Measurements from ENCODE around the gene TBC1D4. TPM values are rescaled to one million over a fixed set of nuclear protein-coding genes. Genes with fewer than 3 reads are reported as not detected.

Gene TBC1D4
- total RNA-seq, 1 experiment from 2014 or later, result 177 TPM

GRCh38 chr13:75410207-75410606 lies 71.8 kb downstream of the TBC1D4 start:
- H3K27me3 ChIP-seq (replicated peaks; ENCODE audit: control insufficient read depth, insufficient read depth, low read length), result no peaks in the 10 kb centered on the region
- H3K9me3 ChIP-seq, result no peaks in the 10 kb centered on the region
- peaks cover 30% of the 10 kb centered on the region for H3K36me3 Mint-ChIP-seq (ENCODE audit: insufficient read depth, unreplicated experiment)
- H3K9me3 Mint-ChIP-seq (ENCODE audit: unreplicated experiment), result no peaks in the 10 kb centered on the region
- no peak overlapping the region for H3K4me3 Mint-ChIP-seq (ENCODE audit: unreplicated experiment)
- no peaks in the 10 kb centered on the region for H3K27me3 Mint-ChIP-seq (ENCODE audit: insufficient read depth, unreplicated experiment)
- CTCF ChIA-PET, result interaction anchor here (0.6 kb wide), 1 partner anchor 267 kb away, joined by 4 read pairs; no protein-coding TSS in a partner anchor
- no peak overlapping the region for H3K4me3 ChIP-seq (ENCODE audit: low read depth, low read length)
- peaks cover 38% of the 10 kb centered on the region for H3K4me1 Mint-ChIP-seq (ENCODE audit: low read depth, unreplicated experiment)
- no peak for DNase-seq
- intact Hi-C loops (cut with micrococcal nuclease; ENCODE audit: unreplicated experiment), result no loop called here
- H3K27ac Mint-ChIP-seq (ENCODE audit: unreplicated experiment), result no peak overlapping the region
- no TSS peak for BruUV-seq (replicated peaks)
- H3K36me3 ChIP-seq (ENCODE audit: control insufficient read depth, insufficient read depth, low read length), result no peaks in the 10 kb centered on the region
- TF ChIP-seq CTCF (IDR thresholded peaks at IDR 0.05; ENCODE audit: insufficient read depth in 1 of 2, low read depth in 1 of 2, low read length in 1 of 2, severe bottlenecking in 1 of 2, unreplicated experiment in 1 of 2), result no peak
- peaks cover 38% of the 10 kb centered on the region for H3K4me1 ChIP-seq
- POLR2A ChIA-PET, result no interaction called here

- Mint-ChIP-seq H3K4me3 (ENCODE audit: unreplicated experiment) (no peak overlapping the region), H3K4me1 (ENCODE audit: low read depth, unreplicated experiment) (peaks cover 30% of the 10 kb centered on the region), H3K9me3 (ENCODE audit: unreplicated experiment) (no peaks in the 10 kb centered on the region), H3K36me3 (ENCODE audit: insufficient read depth, unreplicated experiment) (peaks cover 17% of the 10 kb centered on the region), H3K27ac (ENCODE audit: unreplicated experiment) (peak overlapping the region; percentile 70), H3K27me3 (ENCODE audit: insufficient read depth, unreplicated experiment) (no peaks in the 10 kb centered on the region)
- POLR2A ChIA-PET, result no interaction called here
- intact Hi-C loops (cut with micrococcal nuclease; ENCODE audit: unreplicated experiment), result no loop called here
- peaks cover 37% of the 10 kb centered on the region for H3K4me1 ChIP-seq
- no peak overlapping the region for H3K4me3 ChIP-seq (ENCODE audit: low read depth, low read length)
- TF ChIP-seq CTCF (IDR thresholded peaks at IDR 0.05; ENCODE audit: insufficient read depth in 1 of 2, low read depth in 1 of 2, low read length in 1 of 2, severe bottlenecking in 1 of 2, unreplicated experiment in 1 of 2), result no peak
- no TSS peak for BruUV-seq (replicated peaks)
- CTCF ChIA-PET, result no interaction called here
- H3K36me3 ChIP-seq (ENCODE audit: control insufficient read depth, insufficient read depth, low read length), result no peaks in the 10 kb centered on the region
- DNase-seq, result no peak
- no peaks in the 10 kb centered on the region for H3K9me3 ChIP-seq
- no peaks in the 10 kb centered on the region for H3K27me3 ChIP-seq (replicated peaks; ENCODE audit: control insufficient read depth, insufficient read depth, low read length)
Observed at GRCh38 chr13:75407998-75408397, 74.0 kb downstream of the TBC1D4 start.

GRCh38 chr13:75407473-75407872 lies 74.5 kb downstream of the TBC1D4 start:
- H3K9me3 ChIP-seq, result no peaks in the 10 kb centered on the region
- no peak for DNase-seq
- Mint-ChIP-seq H3K9me3 (ENCODE audit: unreplicated experiment) (no peaks in the 10 kb centered on the region), H3K4me1 (ENCODE audit: low read depth, unreplicated experiment) (peaks cover 30% of the 10 kb centered on the region), H3K4me3 (ENCODE audit: unreplicated experiment) (peak overlapping the region; percentile 24), H3K36me3 (ENCODE audit: insufficient read depth, unreplicated experiment) (peaks cover 11% of the 10 kb centered on the region), H3K27ac (ENCODE audit: unreplicated experiment) (peak overlapping the region; percentile 70), H3K27me3 (ENCODE audit: insufficient read depth, unreplicated experiment) (no peaks in the 10 kb centered on the region)
- no peaks in the 10 kb centered on the region for H3K27me3 ChIP-seq (replicated peaks; ENCODE audit: control insufficient read depth, insufficient read depth, low read length)
- TF ChIP-seq CTCF (IDR thresholded peaks at IDR 0.05; ENCODE audit: insufficient read depth in 1 of 2, low read depth in 1 of 2, low read length in 1 of 2, severe bottlenecking in 1 of 2, unreplicated experiment in 1 of 2), result no peak
- POLR2A ChIA-PET, result no interaction called here
- no peaks in the 10 kb centered on the region for H3K36me3 ChIP-seq (ENCODE audit: control insufficient read depth, insufficient read depth, low read length)
- intact Hi-C loops (cut with micrococcal nuclease; ENCODE audit: unreplicated experiment), result no loop called here
- no TSS peak for BruUV-seq (replicated peaks)
- peaks cover 39% of the 10 kb centered on the region for H3K4me1 ChIP-seq
- CTCF ChIA-PET, result no interaction called here
- H3K4me3 ChIP-seq (ENCODE audit: low read depth, low read length), result no peak overlapping the region
